ENCODE data around the gene CDC14A.

CDC14A gene

GRCh38 chr1:100415498-100415778, 63.1 kb downstream of the CDC14A start:
- no peak overlapping the region for H3K4me3 ChIP-seq (ENCODE audit: low read length)
- TF ChIP-seq, protein P1, sequence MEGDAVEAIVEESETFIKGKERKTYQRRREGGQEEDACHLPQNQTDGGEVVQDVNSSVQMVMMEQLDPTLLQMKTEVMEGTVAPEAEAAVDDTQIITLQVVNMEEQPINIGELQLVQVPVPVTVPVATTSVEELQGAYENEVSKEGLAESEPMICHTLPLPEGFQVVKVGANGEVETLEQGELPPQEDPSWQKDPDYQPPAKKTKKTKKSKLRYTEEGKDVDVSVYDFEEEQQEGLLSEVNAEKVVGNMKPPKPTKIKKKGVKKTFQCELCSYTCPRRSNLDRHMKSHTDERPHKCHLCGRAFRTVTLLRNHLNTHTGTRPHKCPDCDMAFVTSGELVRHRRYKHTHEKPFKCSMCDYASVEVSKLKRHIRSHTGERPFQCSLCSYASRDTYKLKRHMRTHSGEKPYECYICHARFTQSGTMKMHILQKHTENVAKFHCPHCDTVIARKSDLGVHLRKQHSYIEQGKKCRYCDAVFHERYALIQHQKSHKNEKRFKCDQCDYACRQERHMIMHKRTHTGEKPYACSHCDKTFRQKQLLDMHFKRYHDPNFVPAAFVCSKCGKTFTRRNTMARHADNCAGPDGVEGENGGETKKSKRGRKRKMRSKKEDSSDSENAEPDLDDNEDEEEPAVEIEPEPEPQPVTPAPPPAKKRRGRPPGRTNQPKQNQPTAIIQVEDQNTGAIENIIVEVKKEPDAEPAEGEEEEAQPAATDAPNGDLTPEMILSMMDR (conservative IDR thresholded peaks at IDR 0.05; ENCODE audit: low read length) = no peak
- DNase-seq (ENCODE audit: low read depth) = no peak

DNA sequence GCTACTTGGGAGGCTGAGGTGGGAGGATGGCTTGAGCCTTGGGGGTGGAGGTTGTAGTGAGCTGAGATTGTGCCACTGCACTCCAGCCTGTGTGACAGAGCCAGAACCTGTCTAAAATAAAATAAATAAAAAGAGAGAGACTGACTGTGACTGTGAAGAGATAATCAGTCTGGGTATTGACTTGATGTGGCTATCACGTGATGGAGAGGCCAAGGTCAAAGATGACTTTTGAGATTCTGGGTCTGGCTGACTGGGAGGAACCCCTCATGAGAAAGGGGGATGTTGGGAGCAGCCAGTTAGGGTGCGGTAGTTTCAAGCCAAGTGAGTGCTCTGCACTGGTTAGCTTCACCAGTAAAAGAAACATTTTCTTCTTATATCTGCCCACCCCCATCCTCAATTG, 66.8 kb downstream of the CDC14A start:
- TF ChIP-seq, protein P1 (conservative IDR thresholded peaks at IDR 0.05; ENCODE audit: low read length) = no peak

GRCh38 chr1:100422065-100422464, 69.8 kb downstream of the CDC14A start:
- no peak overlapping the region for H3K4me3 ChIP-seq (ENCODE audit: low read length)
- TF ChIP-seq, protein P1 (conservative IDR thresholded peaks at IDR 0.05; ENCODE audit: low read length) = no peak
- no peak for DNase-seq (ENCODE audit: low read depth)

More for the DNA sequence above, 66.8 kb downstream of the CDC14A start:
- no peak for DNase-seq (ENCODE audit: low read depth)
- H3K4me3 ChIP-seq (ENCODE audit: low read length) = no peak overlapping the region

- no peak overlapping the region for H3K4me3 ChIP-seq (ENCODE audit: low read length)
- TF ChIP-seq, protein P1 (conservative IDR thresholded peaks at IDR 0.05; ENCODE audit: low read length) = no peak
Measured at GRCh38 chr1:100423832-100424337, 71.6 kb downstream of the CDC14A start.

GRCh38 chr1:100428160-100428559, 75.9 kb downstream of the CDC14A start:
- TF ChIP-seq, protein P1 (conservative IDR thresholded peaks at IDR 0.05; ENCODE audit: low read length) = no peak
- H3K4me3 ChIP-seq (ENCODE audit: low read length) = no peak overlapping the region
- DNase-seq (ENCODE audit: low read depth) = no peak

More at GRCh38 chr1:100423832-100424337, 71.6 kb downstream of the CDC14A start:
- no peak for DNase-seq (ENCODE audit: low read depth)

DNA sequence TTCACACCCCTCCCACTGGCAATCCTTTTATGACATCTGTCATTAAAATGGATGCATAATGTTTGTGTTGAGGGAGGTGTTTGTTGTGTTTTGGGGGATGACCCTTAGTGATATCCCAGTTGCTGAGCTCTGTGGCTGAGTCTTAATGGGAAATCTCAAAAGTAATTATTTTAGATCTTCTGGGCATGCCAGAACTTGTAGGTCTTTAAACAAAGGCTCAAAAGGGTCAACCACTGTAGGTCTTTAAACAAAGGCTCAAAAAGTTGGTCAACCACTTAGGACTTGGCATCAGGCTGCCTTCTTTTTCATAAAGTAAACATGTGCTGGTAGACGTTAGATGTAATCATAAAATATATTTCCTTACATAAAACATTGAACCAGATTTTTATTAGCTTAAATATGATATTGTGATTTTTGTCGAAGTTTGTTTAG, 78.0 kb downstream of the CDC14A start:
- TF ChIP-seq, protein P1 (conservative IDR thresholded peaks at IDR 0.05; ENCODE audit: low read length) = no peak
- no peak overlapping the region for H3K4me3 ChIP-seq (ENCODE audit: low read length)
- no peak for DNase-seq (ENCODE audit: low read depth)

GRCh38 chr1:100431954-100432353, 79.6 kb downstream of the CDC14A start:
- H3K4me3 ChIP-seq (ENCODE audit: low read length) = no peak overlapping the region
- TF ChIP-seq, protein P1 (conservative IDR thresholded peaks at IDR 0.05; ENCODE audit: low read length) = no peak
- no peak for DNase-seq (ENCODE audit: low read depth)
